AG09309 (cell line): ENCODE measurements around the gene UBR7.
A peak's percentile ranks its signal among the peaks of the same experiment; 100 is the strongest.
"Not testable (repeated sequence)": the region's sequence is repeated elsewhere in the genome, so short reads cannot be mapped to it uniquely, and the experiment has no call there.

Source experiments
- DNase-seq: peaks from one replicate; pipeline ENCODE4 v3.0.0-alpha.2; 2010; ENCODE audit warnings: low read depth
- H3K4me3 ChIP-seq: 2 replicates; pipeline ENCODE4 v1.5.1; 2011; ENCODE audit warnings: mild to moderate bottlenecking, low read depth, low read length, moderate library complexity; ENCODE audit not compliant: control insufficient read depth
- TF ChIP-seq, protein P1 (sequence below): IDR thresholded peaks from 2 replicates; pipeline ENCODE4 v1.5.1; 2011; ENCODE audit warnings: mild to moderate bottlenecking, low read depth, low read length, inconsistent platforms; ENCODE audit not compliant: insufficient read depth, control insufficient read depth; ENCODE audit errors: missing control alignments

UBR7 gene, protein sequence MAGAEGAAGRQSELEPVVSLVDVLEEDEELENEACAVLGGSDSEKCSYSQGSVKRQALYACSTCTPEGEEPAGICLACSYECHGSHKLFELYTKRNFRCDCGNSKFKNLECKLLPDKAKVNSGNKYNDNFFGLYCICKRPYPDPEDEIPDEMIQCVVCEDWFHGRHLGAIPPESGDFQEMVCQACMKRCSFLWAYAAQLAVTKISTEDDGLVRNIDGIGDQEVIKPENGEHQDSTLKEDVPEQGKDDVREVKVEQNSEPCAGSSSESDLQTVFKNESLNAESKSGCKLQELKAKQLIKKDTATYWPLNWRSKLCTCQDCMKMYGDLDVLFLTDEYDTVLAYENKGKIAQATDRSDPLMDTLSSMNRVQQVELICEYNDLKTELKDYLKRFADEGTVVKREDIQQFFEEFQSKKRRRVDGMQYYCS

DNA sequence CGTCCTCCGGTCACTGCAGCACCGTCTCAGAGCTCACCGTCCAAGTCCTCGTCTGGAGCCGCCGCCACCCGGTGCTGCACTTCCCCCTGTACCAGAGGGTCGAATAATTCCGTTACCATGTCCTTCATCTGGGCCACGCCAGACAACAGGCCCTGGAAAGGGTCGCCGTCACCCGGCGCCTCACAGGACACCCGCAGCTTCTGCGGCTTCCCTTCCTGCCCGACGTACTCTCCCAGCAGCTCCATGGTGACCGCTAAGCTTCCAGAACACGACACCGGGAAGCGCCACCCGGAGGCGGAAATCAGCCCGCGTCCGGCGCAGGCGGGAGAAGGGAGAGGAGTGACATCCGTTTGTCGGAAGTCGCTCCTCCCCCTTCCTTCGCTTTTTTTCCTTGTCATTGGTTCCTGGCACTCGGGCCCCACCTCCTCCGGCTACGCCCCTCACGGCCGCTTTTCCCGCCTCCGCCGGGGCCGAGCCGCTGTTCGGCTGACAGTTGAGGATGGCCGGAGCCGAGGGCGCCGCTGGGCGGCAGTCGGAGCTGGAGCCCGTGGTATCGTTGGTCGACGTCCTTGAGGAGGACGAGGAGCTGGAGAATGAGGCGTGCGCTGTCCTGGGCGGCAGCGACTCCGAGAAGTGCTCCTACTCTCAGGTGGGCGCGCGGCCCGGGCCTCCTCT lies at the start of gene UBR7, which contains the start of gene GON7:
TSS of gene UBR7 (plus strand) at position 464 of the 675 bp plus-strand sequence. CDS start at position 500, 36 bp downstream.
TSS of gene GON7 (minus strand) at position 273 of the 675 bp plus-strand sequence. CDS start at position 245, 28 bp downstream.
- H3K4me3 ChIP-seq, result peak within 1 kb of the TSS; percentile 87
- TF ChIP-seq, protein P1, sequence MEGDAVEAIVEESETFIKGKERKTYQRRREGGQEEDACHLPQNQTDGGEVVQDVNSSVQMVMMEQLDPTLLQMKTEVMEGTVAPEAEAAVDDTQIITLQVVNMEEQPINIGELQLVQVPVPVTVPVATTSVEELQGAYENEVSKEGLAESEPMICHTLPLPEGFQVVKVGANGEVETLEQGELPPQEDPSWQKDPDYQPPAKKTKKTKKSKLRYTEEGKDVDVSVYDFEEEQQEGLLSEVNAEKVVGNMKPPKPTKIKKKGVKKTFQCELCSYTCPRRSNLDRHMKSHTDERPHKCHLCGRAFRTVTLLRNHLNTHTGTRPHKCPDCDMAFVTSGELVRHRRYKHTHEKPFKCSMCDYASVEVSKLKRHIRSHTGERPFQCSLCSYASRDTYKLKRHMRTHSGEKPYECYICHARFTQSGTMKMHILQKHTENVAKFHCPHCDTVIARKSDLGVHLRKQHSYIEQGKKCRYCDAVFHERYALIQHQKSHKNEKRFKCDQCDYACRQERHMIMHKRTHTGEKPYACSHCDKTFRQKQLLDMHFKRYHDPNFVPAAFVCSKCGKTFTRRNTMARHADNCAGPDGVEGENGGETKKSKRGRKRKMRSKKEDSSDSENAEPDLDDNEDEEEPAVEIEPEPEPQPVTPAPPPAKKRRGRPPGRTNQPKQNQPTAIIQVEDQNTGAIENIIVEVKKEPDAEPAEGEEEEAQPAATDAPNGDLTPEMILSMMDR, result peak; percentile 46
- peak; percentile 84 for DNase-seq

DNA sequence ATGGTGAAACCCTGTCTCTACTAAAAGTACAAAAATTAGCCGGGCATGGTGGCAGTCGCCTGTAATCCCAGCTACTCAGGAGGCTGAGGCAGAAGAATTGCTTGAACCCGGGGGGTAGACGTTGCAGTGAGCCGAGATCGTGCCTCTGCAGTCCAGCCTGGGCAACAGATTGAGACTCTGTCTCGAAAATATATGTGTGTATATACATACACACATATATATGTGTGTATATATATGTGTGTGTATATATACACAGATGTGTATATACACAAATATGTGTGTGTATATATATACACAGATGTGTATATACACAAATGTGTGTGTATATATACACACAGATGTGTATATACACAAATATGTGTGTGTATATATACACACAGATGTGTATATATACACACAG lies 48.7 kb upstream of the UBR7 start:
- not testable (repeated sequence) for DNase-seq, H3K4me3 ChIP-seq

DNA sequence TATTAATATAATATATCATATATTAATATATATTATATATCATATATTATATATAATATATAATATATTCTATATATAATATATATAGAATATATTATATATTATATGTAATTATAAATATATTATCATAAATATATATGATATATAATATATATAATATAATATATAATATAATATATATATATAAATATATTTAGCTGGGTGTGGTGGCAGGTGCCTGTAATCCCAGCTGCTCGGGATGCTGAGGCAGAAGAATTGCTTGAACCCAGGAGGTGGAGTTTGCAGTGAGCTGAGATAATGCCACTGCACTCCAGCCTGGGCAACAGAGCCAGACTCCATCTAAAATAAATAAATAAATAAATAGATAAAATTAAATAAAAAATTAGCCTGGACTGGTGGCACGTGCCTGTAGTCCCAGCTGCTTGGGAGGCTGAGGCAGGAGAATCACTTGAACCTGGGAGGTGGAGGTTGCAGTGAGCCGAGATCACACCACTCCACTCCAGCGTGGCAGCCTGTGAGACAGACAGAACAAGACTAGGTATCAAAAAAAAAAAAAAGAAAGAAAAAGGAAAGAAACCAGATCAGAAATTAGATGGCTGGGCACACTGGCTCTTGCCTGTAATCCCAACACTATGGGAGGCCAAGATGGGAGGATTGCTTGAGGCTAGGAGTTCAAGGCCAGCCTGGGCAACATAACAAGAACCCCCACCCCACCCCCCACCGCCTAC lies 47.3 kb upstream of the UBR7 start:
- H3K4me3 ChIP-seq, result not testable (repeated sequence)

DNA sequence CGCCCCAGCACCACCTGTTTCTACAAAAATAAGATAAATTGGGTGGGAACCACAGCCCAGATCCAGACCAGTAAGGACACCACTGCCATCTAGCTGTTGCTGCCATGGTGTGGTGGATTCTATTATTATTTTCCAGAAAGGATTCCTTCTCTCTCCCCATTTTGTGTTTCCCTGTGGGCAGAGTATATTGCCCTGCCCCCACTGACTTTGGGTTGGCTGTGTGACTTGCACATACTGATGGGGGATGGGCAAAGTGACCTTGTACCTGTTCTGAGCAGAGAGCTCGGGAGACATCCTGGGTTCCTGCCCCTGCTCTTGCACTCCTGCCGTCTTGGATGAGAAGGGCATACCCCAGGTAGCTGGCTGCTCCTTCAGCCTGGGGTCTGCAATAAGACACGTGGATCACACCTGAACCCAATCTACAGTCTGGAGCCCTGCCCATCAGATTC lies 46.7 kb upstream of the UBR7 start:
- H3K4me3 ChIP-seq, result no peak overlapping the region
- DNase-seq, result no peak
- TF ChIP-seq, protein P1, result peak; percentile 55

More for the DNA sequence above, 47.3 kb upstream of the UBR7 start:
- DNase-seq, result not testable (repeated sequence)

DNA sequence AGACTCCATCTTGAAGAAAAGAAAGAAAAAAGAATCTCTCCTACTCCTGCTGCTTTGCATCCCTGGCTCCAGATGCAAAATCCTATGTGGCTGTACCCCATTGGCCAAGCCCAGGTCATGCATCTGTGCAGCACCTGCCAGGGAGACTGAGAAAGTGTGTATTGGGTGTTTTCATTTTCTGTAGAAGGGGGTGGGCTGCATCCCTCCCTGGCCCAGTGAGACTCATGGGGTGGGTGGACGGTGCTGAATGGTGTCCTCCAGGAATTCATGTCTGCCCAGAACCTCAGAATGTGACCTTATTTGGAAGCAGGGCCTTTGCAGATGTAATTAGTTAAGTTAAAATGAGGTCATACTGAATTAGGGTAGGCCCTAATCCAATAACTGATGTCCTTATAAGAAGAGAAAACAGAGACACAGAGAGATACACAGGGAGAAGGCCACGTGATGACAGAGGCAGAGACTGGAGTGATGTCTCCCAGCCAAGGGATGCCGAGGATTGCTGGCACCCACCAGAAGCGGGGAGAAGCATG lies 45.6 kb upstream of the UBR7 start:
- TF ChIP-seq, protein P1, result no peak
- no peak overlapping the region for H3K4me3 ChIP-seq
- no peak for DNase-seq

DNA sequence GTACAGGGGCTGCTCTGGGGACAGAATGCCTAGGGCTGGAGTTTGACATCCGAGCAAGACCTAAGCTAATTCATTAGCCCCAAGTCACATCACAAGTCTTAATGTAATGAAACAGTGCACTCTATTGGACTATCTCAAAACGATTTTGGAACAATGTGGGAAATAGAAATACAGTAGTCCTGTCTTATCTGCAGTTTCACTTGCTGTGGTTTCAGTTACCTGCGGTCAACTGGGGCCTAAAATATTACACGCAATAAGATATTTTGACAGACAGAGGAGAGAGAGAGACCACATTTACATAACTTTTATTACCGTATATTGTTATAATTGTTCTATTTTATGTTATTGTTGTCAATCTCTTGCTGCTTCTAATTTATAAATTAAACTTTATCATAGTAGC lies 43.5 kb upstream of the UBR7 start:
- H3K4me3 ChIP-seq, result no peak overlapping the region
- TF ChIP-seq, protein P1, result no peak
- DNase-seq, result no peak

DNA sequence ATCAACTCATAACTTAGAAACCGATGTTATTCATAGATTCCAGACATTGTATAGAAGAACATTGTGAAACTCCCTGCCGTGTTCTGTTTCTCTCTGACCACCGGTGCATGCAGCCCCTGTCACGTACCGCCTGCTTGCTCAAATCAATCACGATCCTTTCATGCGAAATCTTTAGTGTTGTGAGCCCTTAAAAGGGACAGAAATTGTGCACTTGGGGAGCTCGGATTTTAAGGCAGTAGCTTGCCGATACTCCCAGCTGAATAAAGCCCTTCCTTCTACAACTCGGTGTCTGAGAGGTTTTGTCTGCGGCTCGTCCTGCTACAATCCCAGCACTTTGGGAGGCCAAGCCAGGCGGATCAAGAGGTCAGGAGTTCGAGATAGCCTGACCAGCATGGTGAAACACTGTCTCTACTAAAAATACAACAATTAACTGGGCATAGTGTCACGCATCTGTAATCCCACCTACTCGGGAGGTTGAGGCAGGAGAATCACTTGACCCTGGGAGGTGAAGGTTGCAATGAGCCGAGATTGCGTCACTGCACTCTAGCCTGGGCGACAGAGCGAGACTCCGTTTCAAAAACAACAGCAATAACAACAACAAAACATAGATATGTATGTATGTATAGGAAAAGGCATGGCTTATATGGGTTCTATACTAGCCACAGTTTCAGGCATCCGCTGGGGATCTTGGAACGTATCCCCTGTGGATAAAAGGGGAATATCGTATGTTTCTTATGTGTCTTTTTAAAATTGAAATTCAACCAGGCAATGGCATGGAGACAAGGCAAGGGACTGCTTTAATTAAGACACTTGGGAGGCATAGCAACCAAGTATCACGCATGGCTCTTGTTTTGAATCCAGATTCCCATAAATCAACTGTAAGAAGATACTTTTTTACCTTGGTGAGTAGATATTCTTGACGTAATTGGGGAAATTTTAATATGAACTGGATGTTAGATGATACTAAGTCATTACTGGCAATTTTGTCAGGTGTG lies 41.5 kb upstream of the UBR7 start:
- not testable (repeated sequence) for DNase-seq, H3K4me3 ChIP-seq

DNA sequence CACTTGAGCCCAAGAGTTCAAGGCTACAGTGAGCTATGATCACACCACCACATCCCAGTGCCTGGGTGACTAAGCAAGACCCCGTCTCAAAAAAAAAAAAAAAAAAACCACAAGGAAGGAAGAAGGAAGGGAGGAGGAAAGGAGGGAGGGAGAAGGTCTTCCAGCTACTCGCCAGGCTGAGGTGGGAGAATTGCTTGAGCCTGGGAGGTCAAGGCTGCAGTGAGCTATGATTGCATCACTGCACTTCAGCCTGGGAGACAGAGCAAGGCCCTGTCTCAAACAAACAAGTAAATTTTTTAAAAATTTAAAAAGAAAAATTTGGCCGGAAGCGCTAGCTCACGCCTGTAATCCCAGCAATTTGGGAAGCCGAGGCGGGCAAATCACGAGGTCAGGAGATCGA lies 38.4 kb upstream of the UBR7 start:
- not testable (repeated sequence) for H3K4me3 ChIP-seq, DNase-seq

DNA sequence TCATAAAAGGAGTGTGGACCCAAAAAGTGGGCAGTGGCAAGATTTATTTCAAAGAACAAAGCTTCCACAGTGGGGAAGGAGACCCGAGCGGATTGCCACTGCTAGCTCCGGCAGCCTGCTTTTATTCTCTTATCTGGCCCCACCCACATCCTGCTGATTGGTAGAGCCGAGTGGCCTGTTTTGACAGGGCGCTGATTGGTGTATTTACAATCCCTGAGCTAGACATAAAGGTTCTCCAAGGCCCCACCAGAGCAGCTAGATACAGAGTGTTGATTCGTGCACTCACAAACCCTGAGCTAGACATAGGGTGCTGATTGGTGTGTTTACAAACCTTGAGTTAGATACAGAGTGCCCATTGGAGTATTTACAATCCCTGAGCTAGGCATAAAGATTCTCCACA lies 37.4 kb upstream of the UBR7 start:
- not testable (repeated sequence) for DNase-seq

DNA sequence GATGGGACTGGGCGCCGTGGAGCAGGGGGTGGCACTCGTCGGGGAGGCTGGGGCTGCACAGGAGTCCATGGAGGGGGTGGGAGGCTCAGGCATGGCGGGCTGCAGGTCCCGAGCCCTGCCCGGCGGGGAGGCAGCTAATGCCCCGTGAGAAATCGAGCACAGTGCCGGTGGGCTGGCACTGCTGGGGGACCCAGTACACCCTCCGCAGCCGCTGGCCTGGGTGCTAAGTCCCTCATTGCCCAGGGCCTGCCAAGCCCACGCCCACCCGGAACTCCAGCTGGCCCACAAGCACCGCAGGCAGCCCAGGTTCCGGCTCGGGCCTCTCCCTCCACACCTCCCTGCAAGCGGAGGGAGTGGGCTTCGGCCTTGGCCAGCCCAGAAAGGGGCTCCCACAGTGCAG lies 36.9 kb upstream of the UBR7 start:
- H3K4me3 ChIP-seq, DNase-seq: not testable (repeated sequence)

More for the DNA sequence above, 37.4 kb upstream of the UBR7 start:
- H3K4me3 ChIP-seq, result not testable (repeated sequence)
